Astrocyte of the hippocampus (primary cell): Measurements from ENCODE around the gene ACADL.

ENCODE experiments used
- DNase-seq: peaks from one replicate; pipeline ENCODE4 v3.0.0; 2011; ENCODE audit warnings: low read depth, low spot score

Gene ACADL

DNA sequence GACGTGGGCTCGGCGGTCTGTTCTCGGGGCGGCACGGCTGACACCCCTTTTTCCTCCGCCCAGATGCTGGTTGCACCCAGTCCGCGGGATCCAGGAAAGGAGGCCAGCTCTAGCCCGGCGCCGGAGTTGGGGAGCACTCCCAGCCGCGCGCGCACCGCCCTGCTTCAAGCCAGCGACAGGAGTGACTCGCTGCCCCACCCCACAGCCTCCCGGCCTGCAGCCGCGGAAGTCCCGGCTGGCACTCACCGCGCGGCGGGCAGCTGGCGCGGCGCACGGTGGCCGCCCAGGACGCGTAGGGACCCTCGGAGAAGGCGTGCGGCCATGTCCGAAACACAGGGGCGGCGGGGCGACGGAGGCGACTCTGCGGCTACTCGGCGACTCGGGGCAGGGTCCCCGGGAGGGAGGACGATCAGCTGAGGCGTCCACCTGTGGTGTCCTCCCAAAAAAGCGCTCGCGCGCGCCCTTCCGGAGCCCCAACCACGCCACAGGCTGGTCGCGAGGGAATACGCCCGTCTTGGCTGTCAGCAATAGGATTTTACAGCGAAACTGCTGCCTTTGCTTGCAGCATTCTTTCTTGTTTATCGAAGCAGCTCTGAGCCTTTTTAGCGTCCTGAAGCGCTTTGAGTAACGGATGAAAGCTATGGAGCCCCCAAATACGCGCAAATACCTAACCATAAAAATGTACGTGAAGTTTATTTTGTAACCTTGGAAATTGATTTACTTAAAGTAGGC, at the start of gene ACADL:
Gene ACADL (minus strand): TSS at position 507 of the 732 bp plus-strand sequence. CDS start 184 bp downstream, at position 323.
- peak; percentile 78 for DNase-seq

GRCh38 chr2:210271300-210271699, 46.1 kb upstream of the ACADL start:
- DNase-seq, result no peak

DNA sequence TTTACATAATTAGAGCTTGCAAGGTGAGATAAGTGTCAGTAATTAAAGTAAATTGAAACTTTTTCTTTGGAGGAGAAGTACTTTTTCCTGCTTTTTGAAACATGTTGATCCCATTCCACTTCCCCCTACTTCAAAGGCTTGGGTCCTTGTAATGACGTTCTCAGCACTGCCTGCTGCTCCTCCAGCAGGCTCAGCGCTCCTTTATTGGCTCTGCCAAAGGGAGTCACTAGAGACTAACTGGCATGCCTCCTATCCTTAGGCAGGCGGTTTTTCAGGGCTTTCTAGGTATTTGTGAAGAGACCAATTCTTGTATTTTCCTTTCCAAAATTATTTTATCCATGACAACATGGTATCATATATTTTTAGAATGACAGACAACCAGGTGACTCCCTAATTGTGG, 43.9 kb upstream of the ACADL start:
- DNase-seq, result no peak

DNA sequence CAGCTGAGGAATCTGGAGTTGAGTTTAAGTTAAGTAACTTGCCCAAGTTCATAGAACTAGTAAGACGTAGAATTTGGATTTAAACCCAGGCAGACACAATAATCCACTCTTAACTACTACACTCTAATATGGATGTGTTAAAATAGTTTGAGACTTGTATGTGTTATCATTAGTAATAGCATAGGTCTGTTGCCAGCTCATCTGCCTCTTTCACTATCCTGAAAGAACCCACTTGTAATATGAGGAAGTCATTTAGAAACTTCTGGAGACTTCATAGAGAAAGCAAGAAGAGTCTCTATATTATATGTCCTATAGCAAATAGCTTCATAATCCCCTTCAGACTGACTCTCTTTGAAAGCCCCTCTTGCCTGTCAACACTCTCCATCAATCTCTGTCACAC, 43.0 kb upstream of the ACADL start:
- DNase-seq, result no peak

GRCh38 chr2:210267698-210268097, 42.5 kb upstream of the ACADL start:
- no peak for DNase-seq

- DNase-seq, result no peak
These were observed 39.0 kb upstream of the ACADL start for GRCh38 chr2:210264282-210264681.

DNA sequence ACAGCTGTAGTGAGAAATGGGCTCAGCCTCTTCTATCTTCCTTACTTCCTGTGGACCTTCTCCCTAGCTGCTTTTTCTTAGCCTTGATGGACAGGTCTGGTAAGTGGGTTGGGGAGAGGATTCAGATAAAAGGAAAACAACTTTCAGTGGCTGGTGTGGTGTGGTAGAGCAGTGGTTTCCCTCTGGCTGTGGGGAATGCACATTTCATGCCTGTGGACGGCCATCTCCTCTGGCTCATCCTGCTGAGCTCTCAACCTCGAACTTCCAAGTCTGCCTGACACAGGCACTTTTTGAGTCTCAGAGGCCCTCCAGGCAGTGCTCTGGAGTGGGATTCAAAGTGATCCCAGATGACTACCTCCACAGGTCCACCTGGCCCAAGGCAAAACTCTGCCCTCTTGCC, 38.6 kb upstream of the ACADL start:
- peak; percentile 22 for DNase-seq

GRCh38 chr2:210262036-210262435, 36.8 kb upstream of the ACADL start:
- DNase-seq, result no peak

GRCh38 chr2:210259687-210260086, 34.4 kb upstream of the ACADL start:
- no peak for DNase-seq

GRCh38 chr2:210252699-210253606, 27.7 kb upstream of the ACADL start:
- no peak for DNase-seq

DNA sequence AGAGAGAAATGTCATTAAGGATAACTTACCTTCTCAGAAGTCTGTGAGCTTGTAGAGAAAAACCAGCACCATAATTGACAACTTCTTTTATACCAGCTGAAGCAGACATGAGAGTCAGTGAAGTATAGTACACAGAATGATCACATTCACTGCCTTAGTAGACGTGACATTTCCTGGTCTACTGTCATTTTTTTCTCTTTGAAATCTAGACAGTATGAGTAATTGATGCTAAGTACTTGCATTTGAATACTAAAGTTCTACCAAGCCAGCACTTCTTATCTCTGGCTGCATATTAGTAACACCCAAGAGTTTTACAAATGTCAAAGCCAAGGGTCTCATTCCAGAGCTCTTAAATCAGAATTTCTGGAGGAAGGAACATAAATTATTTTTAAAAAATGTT, 25.4 kb upstream of the ACADL start:
- DNase-seq, result peak; percentile 37

GRCh38 chr2:210233487-210233886, 8.2 kb upstream of the ACADL start:
- DNase-seq, result peak; percentile 6

GRCh38 chr2:210230984-210231383, 5.7 kb upstream of the ACADL start:
- DNase-seq, result no peak

DNA sequence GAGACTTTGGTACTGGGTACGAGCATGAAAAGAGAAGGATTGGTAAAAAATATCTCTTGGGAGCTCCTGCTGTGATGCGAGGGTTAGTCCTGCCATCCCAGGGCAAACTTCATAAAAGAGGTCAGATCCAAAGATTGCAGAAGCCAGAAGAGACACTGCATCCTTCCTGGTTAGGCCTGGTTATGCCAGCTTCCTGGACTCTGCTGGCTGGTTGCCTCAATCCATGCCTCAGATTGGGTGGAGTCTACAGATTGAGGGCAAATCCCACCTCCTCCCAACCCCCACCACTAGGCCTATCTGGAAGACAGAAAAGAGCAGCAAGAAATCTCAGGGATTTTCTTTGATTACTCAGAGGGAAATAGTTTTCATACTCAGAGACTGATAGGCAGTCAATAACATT, 5.3 kb upstream of the ACADL start:
- DNase-seq, result no peak

GRCh38 chr2:210228586-210228985, 3.3 kb upstream of the ACADL start:
- no peak for DNase-seq

DNA sequence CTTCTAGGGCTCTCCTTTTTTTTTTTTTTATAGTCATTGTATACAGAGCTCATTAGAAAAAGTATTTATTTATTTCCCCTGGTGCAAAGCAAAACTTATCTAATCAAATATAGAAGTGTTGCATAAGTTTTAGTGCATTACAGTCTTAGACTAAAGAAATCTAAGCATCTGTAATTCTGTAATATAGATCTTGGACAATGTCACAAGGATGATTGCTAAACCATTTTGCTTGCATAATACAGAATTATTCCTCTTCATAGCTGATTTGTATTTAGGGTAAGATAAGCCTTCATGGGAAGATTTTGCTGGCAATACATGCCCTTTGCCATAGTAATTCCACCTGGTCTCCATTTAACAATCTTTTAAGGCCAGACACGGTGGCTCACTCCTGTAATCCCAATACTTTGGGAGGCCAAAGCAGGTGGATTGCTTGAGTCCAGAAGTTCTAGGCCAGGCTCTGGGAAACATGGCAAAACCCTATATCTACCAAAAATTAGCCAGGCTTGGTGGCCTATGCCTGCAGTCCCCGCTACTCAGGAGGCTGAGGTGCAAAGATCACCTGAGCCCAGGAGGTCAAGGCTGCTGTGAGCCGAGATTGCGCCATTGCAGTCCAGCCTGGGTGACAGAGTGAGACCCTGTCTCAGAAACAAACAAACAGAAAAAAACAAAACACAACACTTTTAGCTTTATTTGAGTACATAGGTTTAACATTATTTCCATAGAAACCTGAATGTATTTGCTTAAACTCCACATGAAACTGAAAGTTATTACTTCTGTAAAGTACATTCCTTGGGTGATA, 2.2 kb upstream of the ACADL start:
- DNase-seq, result no peak

DNA sequence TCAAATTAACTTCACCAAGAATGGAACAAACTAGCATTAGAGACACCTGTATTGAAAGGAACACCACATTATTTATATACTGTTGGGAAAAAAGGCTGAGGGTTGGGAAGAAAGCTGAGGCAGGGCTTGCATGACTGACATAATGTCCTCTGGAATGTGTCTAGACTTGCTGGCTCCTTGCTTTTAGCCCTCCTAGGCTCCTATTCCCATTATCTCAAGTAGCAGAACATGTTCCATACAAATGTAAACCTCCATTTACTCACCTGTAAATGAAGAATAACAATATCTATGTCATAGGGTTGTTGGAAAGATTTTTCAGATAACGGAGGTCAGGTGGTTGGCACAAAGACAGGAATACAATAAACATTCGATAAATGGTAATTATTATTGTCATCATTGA, 976 bp upstream of the ACADL start:
- peak; percentile 37 for DNase-seq

GRCh38 chr2:210224591-210224940, 681 bp downstream of the ACADL start:
- no peak for DNase-seq

- DNase-seq, result peak; percentile 34
These were observed 10.1 kb downstream of the ACADL start for GRCh38 chr2:210215120-210215519.

DNA sequence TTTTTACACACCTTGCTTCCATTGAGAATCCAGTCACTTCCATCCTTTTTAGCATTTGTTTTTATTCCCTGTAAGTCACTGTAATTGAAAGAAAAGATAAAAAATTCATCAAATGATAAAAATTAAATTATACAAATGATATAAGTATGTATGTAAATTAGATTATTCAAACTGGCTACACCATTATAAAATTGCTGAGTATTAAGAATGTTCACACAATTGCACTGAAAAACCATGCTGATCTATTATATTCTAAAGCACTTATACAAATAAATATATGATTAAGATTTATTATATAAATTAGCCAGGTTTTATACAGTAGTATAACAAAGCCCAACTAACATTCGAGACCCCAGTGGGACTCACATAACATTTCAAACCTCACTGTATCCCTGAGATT, 15.1 kb downstream of the ACADL start:
- no peak for DNase-seq

DNA sequence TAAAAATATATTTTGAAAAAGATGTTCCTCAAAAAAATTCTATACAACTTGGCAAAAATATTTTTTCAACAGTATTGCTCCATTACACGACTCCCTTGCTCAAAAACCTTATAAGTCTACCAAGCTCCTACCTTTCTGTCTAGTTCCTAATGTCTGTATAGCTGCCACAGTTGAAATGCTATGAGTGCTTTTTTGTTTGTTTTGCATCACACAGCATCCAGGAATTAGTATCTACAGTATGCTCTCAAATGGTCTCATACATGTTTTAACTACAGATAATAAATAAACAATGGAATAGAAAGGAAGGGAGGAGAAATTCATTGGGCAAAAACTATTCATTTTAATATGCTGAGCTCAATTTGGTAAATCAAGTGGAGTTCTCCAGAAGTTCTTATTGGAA, 17.3 kb downstream of the ACADL start:
- DNase-seq, result no peak

DNA sequence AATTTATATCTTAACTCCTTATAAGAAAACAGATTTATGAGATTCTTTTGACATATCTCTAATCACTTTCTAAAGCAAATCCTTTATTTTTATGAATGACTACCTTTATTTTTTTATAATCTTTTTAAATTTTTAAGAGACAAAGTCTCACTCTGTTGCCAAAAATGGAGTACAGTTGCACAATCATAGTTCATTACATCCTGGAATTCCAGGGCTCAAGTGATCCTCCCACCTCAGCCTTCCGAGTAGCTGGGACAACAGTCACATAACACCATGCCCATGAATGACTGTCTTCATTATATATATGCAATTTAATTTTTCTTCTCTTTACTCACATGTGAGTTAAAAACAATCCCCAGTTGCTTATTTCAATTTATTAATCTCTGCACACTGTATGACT, 21.7 kb downstream of the ACADL start:
- DNase-seq, result no peak
